Heart right ventricle (tissue), 16 donors: ENCODE results near the gene ANXA2. TPM values are rescaled to one million over a fixed set of nuclear protein-coding genes. Genes with fewer than 3 reads are reported as not detected.

Experiments
- ATAC-seq, 8 donors: fragments of 200-7000 bp; cut with Tn5 transposase; one replicate each; pipeline ENCODE4 v1.9.1; 2020; ENCODE audit warnings: mild to moderate bottlenecking in 8 of 8, moderate library complexity in 8 of 8, moderate number of reproducible peaks in 1 of 8
- DNase-seq, 2 donors: peaks; one replicate each; pipeline ENCODE4 v3.0.0-alpha.2; 2020
- H3K27ac ChIP-seq, 10 donors: fragments of 200-600 bp; sonication (generic) in 2 of 10; one replicate each; pipeline versions ENCODE4 v1.5.0 to v1.8.0; 2020 to 2022; ENCODE audit warnings: mild to moderate bottlenecking in 3 of 10
- H3K27me3 ChIP-seq, 7 donors: fragments of 200-600 bp; one replicate each; pipeline ENCODE4 v1.8.0; 2021 to 2022; ENCODE audit warnings: mild to moderate bottlenecking in 2 of 7
- H3K36me3 ChIP-seq, 9 donors: fragments of 200-600 bp; sonication (generic) in 1 of 9; one replicate each; pipeline versions ENCODE4 v1.5.0 to v1.8.0; 2020 to 2022; ENCODE audit warnings: mild to moderate bottlenecking in 2 of 9
- H3K4me1 ChIP-seq, 9 donors: fragments of 200-600 bp; sonication (generic) in 1 of 9; one replicate each; pipeline versions ENCODE4 v1.5.0 to v1.8.0; 2020 to 2022; ENCODE audit warnings: mild to moderate bottlenecking in 4 of 9
- H3K4me3 ChIP-seq, 10 donors: fragments of 200-600 bp; sonication (generic) in 2 of 10; one replicate each; pipeline versions ENCODE4 v1.5.0 to v1.8.0; 2020 to 2022; ENCODE audit warnings: mild to moderate bottlenecking in 7 of 10, moderate library complexity in 2 of 10
- H3K9me3 ChIP-seq, 11 donors: fragments of 200-600 bp in 10 of 11; sonication (generic) in 2 of 11; one replicate each; pipeline versions ENCODE4 v1.5.0 to v1.8.0; 2013 to 2022; ENCODE audit warnings: mild to moderate bottlenecking in 2 of 11, control low read depth in 1 of 11, moderate library complexity in 1 of 11
- WGBS, 2 donors: extraction: QIAGEN DNeasy Blood & Tissue Kit; methylation state at CpG; one replicate each; pipeline ENCODE4 v1.1.7; 2013; ENCODE audit warnings: inconsistent platforms in 1 of 2; 5-methylcytosine and 5-hydroxymethylcytosine counted together
- intact Hi-C, 10 donors: fragments of 100-400 bp; cut with DNase I; formaldehyde crosslinking; loops; one replicate each; pipeline versions ENCODE4 v1.11.1 to v1.14.2; 2022
- polyA plus RNA-seq, 2 donors: library from polyadenylated mRNA; stranded (reverse); fragments of 200-250 nt; gene quantifications; one replicate each; pipeline ENCODE4 v1.2.3, GENCODE V29; 2013
- total RNA-seq, 10 donors: library from RNA; stranded (reverse); fragmentation: NEBNext Ultra II Directional in 3 of 10; extraction: Animal tissue kit (Norgen Biotek cat#: 25700) in 3 of 10; gene quantifications; one replicate each; pipeline versions ENCODE4 v1.2.1 to v1.2.4, GENCODE V29; 2021 to 2023
- TF ChIP-seq, protein P1 (sequence below), 9 donors: fragments of 200-600 bp; sonication (generic) in 2 of 9; IDR thresholded peaks; one replicate each; pipeline versions ENCODE4 v1.5.0 to v1.8.0; 2021 to 2022; ENCODE audit warnings: antibody characterized with exemption in 9 of 9, mild to moderate bottlenecking in 5 of 9, moderate library complexity in 1 of 9
- donor health status: Arrhythmogenic right ventricular cardiomyopathy.
- donor health status: ischemic (EF 13 %, LVEDD 7.1; RV severe dilation, severe dysfunction).
- donor health status: healthy with polysubstance abuse.
- donor health status: DM: no; HTN: yes; CAD: no.
- donor health status: DM: no; HTN: no; CAD: no.
- donor health status: ischemic (EF 25% LVEDD 6.9; RV normal size, moderate dysfunction).
- donor health status: ischemic (EF 25% LVEDD 5.7; RV mildly dilated, moderate dysfunction).
- donor health status: healthy.
- donor health status: DM: yes; HTN: yes; CAD: no.
- donor health status: Ischemic cardiomyopathy.
- donor health status: ischemic (EF 35%, LVEDD 5.7; RV mildly dilated, moderate dysfunction).
- donor health status: nonischemic (EF 11% LVEDD 7.7; RV severe dilation, severe dysfunction).
- donor health status: DM: yes; HTN: yes; CAD: no.
- donor health status: PGD.
- donor health status: ischemic (EF 29% LVEDD 5.4; RV normal size, mild dysfunction).
- donor health status: nonischemic (EF 23%, LVEDD 6.1; RV moderate dilation, normal function).

The ANXA2 gene
- total and polyA plus RNA-seq, 12 donors: 98.7 to 539 (median 145) TPM

DNA sequence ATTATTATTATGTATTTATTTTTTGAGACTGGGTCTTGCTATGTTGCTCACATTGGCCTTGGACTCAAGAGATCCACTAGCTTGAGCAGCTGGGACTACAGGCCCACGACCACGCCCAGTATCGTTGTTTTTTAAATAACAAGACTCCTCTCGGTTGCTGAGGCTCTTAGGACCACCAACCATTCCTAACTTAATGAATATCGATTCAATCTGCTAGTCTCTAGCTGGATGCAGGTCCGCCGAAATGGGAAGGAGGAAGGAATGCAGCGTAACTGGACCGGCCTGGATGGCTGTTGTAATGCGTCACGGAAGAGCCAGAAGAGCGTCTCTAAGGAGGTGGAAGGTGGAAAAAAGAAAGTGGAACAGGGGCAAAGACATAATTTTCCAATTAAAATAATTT is 1.7 kb downstream of the ANXA2 start:
- H3K4me3 ChIP-seq: peak overlapping the region; percentile 59 to 94 (median 88)
- ATAC-seq: no peak

DNA sequence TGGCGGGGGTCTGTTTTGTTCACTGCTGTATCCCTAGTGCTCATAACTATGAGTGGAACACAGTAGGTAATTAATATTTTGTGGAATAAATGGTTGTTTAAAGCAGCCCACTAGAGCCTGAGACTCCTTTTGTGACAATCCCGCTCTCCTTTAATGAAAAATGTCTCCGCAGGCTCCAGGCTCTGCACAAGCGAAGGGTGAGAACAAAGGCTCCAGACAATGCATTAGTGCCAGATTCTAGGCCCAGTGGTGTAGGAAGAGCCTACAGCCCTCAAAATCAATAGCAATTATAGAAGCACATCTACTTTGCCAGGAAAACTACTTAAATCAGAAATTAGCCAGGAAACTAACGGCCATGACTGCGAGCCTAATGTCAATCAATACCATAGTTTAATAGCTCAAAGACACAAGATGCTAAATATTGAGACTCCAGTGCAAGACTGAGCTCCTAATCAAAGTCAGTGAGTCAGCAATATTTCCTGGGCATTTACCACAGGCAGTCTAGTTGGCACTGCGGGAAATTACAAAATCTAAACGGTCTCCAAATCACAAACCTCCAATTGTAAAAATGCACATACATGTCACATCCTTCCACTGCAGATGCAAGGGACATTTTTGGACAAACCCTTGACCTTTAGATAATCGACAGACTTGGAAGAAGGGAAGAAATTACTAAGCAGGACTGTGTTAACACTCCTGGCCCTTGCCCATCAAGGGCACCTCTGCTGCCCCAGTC is 2.3 kb downstream of the ANXA2 start:
- Histone ChIP-seq H3K27me3 (no peaks in the 10 kb centered on the region), H3K4me1 (peaks cover 25 to 77% (median 65%) of the 10 kb centered on the region in 9 donors), H3K4me3 (peak overlapping the region in 9 of 10 donors; percentile 59 to 94 (median 91)), H3K27ac (peak overlapping the region in 9 of 10 donors; percentile 90 to 98 (median 97)), H3K36me3 (peaks cover 0 to 34% (median 3%) of the 10 kb centered on the region in 9 donors), H3K9me3 (no peaks in the 10 kb centered on the region)
- ATAC-seq (no peak), DNase-seq (no peak)
- TF ChIP-seq, protein P1, sequence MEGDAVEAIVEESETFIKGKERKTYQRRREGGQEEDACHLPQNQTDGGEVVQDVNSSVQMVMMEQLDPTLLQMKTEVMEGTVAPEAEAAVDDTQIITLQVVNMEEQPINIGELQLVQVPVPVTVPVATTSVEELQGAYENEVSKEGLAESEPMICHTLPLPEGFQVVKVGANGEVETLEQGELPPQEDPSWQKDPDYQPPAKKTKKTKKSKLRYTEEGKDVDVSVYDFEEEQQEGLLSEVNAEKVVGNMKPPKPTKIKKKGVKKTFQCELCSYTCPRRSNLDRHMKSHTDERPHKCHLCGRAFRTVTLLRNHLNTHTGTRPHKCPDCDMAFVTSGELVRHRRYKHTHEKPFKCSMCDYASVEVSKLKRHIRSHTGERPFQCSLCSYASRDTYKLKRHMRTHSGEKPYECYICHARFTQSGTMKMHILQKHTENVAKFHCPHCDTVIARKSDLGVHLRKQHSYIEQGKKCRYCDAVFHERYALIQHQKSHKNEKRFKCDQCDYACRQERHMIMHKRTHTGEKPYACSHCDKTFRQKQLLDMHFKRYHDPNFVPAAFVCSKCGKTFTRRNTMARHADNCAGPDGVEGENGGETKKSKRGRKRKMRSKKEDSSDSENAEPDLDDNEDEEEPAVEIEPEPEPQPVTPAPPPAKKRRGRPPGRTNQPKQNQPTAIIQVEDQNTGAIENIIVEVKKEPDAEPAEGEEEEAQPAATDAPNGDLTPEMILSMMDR (IDR thresholded peaks at IDR 0.05): no peak
- WGBS, 2 donors: 77 to 79% methylated on average over 9 of the region's 9 CpGs
- intact Hi-C loops: loop anchor here in 6 of 10 donors (2.0 to 5.0 kb wide), 4 partner anchors 25 to 35 kb away; no protein-coding TSS in a partner anchor

More for the DNA sequence above, 1.7 kb downstream of the ANXA2 start:
- intact Hi-C loops: loop anchor here in 6 of 10 donors (2.0 to 5.0 kb wide), 3 partner anchors 25 to 35 kb away; no protein-coding TSS in a partner anchor
- Histone ChIP-seq H3K27ac (peak overlapping the region; percentile 44 to 98 (median 96)), H3K9me3 (no peaks in the 10 kb centered on the region), H3K36me3 (peaks cover 0 to 33% (median 3%) of the 10 kb centered on the region in 9 donors), H3K27me3 (no peaks in the 10 kb centered on the region), H3K4me1 (peaks cover 22 to 70% (median 58%) of the 10 kb centered on the region in 9 donors)
- 56 to 64% methylated on average over 12 of the region's 12 CpGs for WGBS, 2 donors
- TF ChIP-seq, protein P1 (IDR thresholded peaks at IDR 0.05): no peak
- DNase-seq: no peak

DNA sequence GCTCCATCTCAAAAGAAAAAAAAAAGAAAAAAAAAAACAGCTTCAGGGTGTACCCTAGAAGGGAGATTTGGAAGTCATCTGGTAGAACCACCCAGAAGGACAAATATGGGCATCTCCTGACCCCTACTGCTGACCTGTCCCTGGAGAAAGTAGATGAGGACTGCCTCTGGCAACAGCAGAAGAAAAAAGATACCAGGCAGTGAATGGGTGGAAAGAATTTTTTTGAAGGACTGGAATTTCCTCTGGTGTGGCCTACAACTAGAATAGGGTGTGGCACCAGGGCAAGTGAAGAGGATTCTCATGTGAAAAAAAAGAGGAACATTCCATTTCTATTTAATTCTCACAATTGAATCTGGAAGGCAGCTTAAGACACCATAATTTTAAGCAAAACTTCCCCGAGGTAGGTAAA is 3.1 kb downstream of the ANXA2 start:
- Histone ChIP-seq H3K4me3 (peak overlapping the region in 6 of 10 donors; percentile 1 to 93 (median 83)), H3K9me3 (no peaks in the 10 kb centered on the region), H3K4me1 (peaks cover 28 to 83% (median 72%) of the 10 kb centered on the region in 9 donors), H3K27ac (peak overlapping the region; percentile 58 to 98 (median 96)), H3K36me3 (peaks cover 0 to 41% (median 3%) of the 10 kb centered on the region in 9 donors), H3K27me3 (no peaks in the 10 kb centered on the region)
- DNase-seq (no peak), ATAC-seq (no peak)
- WGBS, 2 donors: 42 to 56% methylated on average over 1 of the region's 1 CpG
- intact Hi-C loops: loop anchor here in 5 of 10 donors (2.0 to 5.0 kb wide), 2 partner anchors 32 kb away; no protein-coding TSS in a partner anchor
- TF ChIP-seq, protein P1 (IDR thresholded peaks at IDR 0.05): no peak

DNA sequence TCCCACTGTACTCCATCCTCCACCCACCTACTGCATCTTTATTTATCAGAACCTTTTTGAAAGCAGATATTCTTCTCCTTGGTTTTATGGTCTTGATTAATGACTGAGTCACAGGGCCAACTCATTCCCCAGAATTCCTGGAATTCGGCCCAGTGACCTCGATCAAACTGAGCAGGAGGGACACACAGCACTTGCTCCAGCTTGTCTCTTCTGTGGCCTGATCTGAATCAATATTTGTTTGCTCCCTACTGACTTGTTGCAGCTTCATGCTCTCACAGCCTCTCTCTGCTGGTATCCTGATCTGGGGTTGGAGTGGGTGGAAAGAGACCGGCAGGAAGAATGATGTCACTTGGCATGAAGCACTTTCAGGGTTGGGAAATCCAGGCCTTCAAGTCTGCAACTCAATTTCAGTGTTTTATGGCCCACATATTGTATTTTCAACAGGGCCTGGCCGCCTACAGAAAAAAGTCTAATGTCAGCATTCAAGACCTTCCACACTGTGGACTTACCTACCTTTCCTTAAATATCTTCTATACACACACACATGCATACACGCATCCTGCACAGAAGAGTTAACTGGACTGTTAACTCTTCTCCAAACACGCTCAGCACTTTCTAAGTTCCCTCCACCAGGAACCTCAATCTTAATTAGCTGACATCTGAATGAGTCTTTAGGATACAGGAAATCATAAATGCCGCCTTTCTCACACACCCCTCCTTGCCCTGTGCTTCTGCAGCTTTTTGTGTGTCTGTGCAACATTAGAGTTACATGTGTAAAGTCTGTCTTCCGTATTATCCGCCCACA is 4.6 kb downstream of the ANXA2 start:
- DNase-seq (peak in 1 of 2 donors; percentile 81), ATAC-seq (peak; percentile 37 to 68 (median 58))
- TF ChIP-seq, protein P1 (IDR thresholded peaks at IDR 0.05): no peak
- H3K27me3 ChIP-seq: no peaks in the 10 kb centered on the region
- H3K4me1 ChIP-seq: peaks cover 28 to 88% (median 84%) of the 10 kb centered on the region in 9 donors
- H3K9me3 ChIP-seq: no peaks in the 10 kb centered on the region
- WGBS, 2 donors: 31 to 37% methylated on average over 9 of the region's 9 CpGs
- peak overlapping the region in 6 of 10 donors; percentile 1 to 91 (median 24) for H3K4me3 ChIP-seq
- intact Hi-C loops: loop anchor here in 1 of 10 donors (2.0 kb wide), 1 partner anchor 22 kb away; no protein-coding TSS in a partner anchor
- H3K36me3 ChIP-seq: peaks cover 0 to 45% (median 3%) of the 10 kb centered on the region in 9 donors
- H3K27ac ChIP-seq: peak overlapping the region; percentile 58 to 98 (median 96)
